Umbilical cord (tissue), 2 donors: Measurements from ENCODE around the gene SSMEM1. TPM values are rescaled to one million over a fixed set of nuclear protein-coding genes. Genes with fewer than 3 reads are reported as not detected.
"Not testable (repeated sequence)": the region's sequence is repeated elsewhere in the genome, so short reads cannot be mapped to it uniquely, and the experiment has no call there.

Experiments used
- DNase-seq: peaks from one replicate; pipeline ENCODE4 v3.0.0-alpha.2; 2015; ENCODE audit warnings: low spot score
- total RNA-seq: library from RNA; depleted of rRNA; stranded (reverse); fragments of >200 nt; gene quantifications from one replicate; pipeline ENCODE4 v1.2.3, GENCODE V29; 2014; ENCODE audit warnings: low replicate concordance; ENCODE audit not compliant: insufficient read depth

Gene SSMEM1, protein sequence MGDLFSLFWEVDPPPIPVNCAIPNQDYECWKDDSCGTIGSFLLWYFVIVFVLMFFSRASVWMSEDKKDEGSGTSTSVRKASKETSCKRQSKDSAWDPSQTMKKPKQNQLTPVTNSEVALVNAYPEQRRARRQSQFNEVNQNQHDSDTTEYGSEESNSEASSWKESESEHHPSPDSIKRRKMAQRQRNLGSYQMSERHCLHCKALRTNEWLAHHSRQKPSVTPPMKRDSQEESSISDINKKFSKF
- not detected for total RNA-seq

DNA sequence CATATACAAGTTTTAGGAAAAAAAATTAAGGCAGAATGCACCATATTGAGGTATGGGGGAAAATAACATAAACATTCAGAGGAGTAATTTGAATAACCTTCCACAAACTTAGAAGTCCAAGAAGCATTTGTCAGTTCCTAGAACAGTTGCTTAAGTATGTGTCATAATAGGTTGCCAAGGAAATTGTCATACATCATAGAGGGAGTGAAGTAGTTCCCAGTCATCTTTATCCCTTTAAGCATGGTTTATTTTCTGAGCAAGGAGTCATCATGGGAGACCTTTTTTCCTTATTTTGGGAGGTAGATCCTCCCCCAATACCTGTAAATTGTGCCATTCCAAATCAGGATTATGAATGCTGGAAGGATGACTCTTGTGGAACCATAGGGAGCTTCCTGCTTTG, at the start of gene SSMEM1:
Gene SSMEM1 (plus strand): TSS at position 219 of the 400 bp plus-strand sequence. CDS start 51 bp downstream, at position 270.
- peak; percentile 61 for DNase-seq

DNA sequence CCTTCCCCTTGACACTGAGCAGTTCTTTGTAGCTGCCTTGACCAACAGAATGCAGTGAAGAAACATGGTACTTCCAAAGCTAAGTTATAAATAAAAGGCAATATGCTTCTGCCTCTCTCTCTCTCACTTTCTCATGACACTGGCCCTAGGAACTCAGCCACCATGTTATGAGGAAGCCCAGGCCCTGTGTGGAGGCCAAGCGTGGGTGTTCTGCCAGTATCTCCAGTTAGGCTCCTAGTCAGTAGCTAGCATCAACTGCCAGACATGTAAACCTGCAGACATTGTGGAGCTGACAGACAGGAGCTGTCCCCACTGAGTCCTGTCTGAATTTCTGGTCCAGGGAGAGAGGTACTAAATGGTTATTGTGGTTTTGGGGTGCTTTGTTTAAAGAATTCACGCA, 47.6 kb upstream of the SSMEM1 start:
- DNase-seq, result no peak

DNA sequence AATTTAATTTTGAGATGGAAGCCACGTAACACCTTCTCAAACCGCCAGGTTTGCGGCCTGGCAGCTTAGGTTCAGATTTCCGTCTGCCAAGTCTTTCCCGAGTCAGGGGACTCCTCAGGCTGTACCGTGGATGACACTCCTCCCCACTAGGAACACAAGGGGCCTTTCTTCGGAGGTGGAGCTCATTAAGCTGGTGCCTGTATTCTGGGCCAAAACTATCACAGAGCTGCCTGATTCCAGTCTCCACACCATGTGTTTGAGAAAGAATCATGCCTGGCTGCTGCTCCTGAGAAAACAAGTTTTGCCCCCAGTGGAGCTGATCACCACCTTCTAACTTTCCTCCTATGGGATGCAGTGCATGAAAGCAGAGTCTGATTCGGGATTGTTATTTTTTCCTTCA, 47.2 kb upstream of the SSMEM1 start:
- DNase-seq, result no peak

DNA sequence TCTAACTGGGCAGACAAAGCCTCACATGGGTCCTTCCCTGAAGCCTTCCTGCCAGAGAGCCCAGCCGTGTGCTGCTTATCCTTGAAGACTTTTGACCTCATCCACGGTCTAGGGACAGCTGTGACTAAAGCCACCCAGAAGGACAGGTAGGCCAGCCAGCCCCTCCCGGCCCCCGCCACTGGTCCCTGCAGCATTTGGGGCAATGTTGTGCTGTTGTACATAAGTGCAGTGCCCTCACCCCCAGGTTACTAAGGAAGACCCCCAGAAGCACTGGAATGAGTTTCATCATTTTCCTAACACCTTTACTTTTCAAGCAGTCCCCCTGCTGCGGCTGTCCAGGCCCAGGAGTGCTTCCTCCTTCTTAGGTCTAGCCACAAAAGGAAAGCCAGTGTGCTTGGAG, 45.5 kb upstream of the SSMEM1 start:
- DNase-seq, result no peak

DNA sequence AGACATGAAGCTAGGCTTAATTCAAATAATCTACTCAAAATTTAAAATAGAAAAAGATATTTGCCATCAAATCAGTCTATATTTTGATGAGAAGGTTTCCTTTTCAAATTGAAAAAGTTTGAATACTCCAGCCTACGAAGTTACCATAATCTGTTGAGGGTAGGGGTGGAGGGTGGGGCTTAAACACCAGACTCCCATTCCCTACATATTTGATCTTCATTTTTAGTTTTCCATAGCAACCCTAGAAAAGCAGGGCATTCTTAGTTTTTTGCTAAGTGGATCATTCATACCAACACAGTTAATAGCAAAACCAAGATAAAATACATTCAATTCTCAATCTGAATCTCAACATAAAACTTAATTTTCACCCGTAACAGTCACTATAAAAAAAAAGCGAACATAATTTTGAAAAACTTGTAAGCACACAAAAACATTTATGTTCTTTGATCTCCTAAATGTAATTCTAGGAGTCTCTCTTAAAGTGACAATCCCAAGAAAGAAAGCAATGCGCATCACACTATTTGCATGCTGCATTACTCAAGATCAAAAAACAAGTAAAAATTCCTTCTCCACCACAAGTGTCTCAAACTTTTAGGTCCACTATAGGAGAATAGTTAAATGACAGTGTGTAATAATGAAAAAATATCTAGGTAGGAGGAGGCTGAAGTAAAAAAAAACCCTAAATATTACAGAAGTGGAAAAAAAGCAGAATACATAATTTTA, 33.3 kb upstream of the SSMEM1 start:
- no peak for DNase-seq

DNA sequence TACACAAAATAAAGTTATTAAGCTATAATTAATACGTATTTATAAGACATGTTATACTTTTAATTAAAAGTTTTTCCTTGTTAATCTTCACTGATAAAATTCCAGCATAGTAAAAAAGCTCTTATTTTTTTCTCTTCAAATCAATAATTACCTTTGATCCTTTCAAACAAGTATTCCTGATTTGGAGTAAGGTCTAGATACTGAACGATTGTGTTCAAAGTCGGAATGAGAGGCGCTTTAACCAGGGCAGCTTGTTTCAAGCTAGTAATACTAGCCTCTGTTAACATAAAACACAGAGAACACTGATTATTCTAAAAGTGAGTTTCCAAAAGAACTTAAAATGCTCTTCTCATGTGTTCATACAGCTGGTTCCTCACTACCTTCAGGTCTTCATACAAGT, 29.4 kb upstream of the SSMEM1 start:
- DNase-seq, result no peak

DNA sequence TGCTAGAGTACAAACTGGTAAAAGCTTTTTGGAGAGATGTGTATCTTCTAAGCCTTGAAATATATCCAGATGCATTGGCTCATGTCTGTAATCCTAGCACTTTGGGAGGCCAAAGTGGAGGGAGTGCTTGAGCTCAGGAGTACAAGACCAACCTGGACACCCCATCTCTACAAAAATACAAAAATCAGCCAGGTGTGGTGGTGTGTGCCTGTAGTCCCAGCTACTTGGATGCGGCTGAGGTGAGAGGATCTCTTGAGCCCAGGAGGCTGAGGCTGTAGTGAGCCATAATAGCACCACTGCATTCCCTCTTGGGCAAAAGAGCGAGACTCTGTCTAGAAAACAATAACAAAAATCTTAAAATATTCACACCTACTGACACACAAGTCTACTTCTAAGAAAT, 28.0 kb upstream of the SSMEM1 start:
- no peak for DNase-seq

DNA sequence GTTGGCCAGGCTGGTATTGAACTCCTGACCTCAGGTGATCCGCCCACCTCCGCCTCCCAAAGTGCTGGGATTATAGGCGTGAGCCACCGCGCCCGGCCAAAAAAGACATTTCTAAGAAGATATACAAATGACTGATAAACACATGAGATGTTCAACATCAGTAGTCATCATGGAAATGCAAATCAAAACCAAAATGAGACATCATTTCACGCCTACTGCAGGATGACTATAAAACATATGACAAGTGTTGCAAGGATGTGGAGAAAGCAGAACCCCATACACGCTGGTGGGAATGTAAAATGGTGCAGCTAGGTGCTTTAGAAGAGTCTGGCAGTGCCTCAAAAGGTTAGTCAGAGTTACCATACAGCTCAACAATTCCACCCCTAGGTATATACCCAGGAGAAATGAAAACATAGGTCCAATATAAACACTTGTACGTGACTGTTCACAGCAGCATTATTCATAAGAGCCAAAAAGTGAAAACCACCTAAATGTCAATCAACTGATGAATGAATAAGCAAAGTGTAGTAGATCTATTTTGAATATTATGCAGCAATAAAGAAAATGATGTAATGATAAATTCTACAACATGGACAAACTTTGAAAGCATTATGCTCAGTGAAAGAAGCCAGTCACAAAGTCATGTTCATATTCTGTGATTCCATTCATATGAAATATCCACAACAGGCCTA, 26.9 kb upstream of the SSMEM1 start:
- DNase-seq, result no peak

DNA sequence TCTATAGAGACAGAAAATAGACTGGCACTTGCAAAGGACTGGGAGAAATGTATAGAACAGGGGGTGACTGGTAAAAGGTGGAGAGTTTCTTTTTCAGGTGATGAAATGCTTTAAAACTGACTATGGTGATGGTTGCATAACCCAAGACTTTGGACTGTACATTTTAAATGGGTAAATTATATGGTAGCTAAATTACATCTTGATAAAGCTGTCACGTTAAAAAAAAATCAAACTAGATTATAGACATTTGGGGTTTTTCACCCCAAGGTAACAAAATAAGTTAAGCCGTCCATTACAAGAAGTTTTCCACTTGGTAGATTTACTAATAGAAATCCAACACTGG, 26.4 kb upstream of the SSMEM1 start:
- no peak for DNase-seq

DNA sequence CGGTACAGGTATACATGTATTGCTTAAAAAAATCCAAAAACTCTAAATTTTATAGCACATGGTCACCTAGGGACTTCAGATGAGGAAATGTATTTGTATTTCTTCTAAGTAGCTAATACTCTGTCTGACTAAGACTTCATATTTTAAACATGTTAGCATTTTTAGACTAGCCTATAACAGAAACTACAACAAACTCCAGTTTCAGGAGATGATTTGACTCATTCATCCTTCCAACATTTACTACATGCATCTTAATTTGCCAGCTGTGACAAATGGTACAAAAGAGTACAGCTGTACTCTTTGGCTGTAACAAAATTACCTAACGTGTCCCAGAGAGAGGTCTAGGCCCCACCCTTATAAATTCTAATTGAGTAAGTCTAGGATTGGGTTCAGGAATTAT, 24.7 kb upstream of the SSMEM1 start:
- no peak for DNase-seq

DNA sequence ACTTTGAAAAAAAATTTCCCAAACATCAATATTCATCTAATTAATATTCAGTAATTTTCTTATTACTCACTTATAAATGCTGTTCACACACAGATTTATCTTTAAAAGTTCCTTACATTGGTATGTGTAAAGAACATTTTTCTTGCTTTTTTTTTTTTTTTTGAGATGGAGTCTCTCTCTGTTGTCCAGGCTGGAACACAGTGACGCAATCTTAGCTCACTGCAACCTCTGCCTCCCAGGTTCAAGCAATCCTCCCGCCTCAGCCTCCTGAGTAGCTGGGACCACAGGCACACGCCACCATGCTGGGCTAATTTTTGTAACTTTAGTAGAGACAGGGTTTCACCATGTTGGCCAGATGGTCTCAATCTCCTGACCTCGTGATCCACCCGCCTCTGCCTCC, 23.3 kb upstream of the SSMEM1 start:
- not testable (repeated sequence) for DNase-seq

DNA sequence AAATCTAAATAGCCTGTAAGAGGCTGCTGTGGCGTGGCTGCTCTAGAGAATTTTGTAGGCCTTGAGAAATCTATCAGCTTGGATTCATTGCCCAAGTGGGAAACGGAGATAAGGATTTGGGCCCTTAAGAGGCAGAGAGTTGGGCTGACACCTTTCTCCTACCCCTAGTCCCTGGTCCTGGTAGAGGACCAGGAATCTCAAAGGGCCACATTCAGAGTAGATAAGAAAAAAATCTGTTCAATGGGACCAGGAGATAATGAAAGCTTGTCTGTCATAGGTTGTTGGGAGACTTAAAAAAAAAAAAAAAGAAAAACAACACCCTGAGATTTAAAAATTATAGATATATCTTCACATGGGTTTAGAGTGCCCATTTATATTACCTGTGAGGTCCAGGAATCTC, 20.3 kb upstream of the SSMEM1 start:
- DNase-seq, result no peak

DNA sequence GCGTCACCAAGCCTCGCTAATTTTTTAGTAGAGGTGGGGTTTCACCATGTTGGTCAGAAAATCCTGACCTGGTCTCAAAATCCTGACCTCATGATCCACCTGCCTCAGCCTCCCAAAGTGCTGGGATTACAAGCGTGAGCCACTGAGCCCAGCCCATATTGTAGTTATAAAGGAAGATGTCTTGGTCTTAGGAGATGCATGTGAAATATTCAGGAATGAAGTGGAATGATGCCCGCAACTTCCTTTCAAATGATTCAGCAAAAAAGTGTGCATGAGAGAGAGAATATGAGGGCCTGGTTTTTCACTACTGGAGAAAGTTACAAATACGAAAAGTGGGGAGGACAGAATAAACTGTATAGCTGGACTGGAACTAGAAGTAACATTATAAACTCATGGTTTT, 18.3 kb upstream of the SSMEM1 start:
- peak; percentile 12 for DNase-seq

DNA sequence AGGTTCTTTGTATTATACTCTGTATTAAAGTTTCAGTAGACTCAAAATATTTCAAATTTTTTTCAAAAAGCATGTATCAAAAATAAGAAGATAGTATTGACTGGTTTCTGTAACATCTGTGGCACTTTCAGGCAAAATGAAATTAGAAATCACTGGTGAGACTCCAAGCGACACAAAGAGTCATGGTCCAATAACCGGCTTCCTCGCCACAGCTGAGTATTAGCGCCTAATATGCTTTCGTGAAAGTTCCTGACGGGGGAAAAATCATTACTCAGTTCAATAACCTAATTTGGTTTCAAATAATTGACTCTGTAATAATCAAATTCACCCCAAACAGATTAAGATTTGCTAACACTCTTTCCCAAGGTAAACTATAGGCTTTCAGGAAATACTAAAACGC, 15.9 kb upstream of the SSMEM1 start:
- DNase-seq, result no peak

DNA sequence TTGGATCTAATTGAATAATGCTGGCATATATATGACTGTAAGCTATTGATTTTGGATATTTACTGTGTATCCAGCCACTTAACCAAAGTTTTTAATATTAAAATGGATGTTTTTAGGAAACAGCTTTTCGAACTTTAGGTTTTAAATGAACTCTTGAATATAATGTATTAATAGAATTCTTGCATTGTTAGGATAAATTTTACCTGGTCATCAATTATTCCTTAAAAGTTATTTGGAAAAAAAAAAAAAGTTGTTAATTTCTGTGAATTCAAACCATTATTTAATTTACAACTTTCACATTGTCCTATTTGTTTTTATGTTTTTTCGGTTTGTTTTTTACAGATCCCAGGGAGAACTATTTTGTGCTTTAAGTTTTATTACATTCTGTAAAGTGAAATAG, 12.3 kb upstream of the SSMEM1 start:
- no peak for DNase-seq

DNA sequence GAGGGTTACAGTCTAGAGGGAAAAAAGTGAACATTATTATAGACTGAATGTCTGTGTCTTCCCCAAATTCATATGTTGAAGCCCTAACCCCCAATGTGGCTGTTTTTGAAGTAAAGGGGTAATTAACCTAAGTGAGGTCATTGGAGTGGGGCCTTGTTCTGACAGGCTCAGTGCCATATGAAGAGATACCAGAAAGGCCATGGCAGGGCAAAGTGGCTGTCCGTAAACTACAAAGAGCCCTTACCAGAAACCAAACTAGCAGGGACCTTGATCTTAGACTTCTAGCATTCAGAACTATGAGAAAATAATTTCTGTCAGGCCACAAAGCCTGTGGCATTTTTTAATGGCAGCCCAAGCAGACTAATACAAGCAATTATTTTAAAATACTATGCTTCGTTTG, 11.2 kb upstream of the SSMEM1 start:
- no peak for DNase-seq

DNA sequence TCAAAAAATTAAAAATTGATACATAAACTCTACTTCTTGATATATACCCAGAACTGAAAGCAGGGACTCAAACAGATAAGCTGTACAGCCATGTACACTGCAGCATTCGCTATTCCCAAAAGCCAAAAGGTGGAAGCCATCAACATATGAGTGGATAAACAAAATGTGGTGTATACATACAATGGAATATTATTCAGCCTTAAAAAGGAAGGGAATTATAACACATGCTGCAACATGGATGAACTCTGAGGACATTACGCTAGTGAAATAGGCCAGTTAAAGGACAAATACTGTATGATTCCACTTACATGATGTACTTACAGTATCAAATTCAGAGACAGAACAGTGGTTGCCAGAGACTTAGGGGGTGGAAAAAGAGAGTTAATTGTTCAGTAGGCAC, 10.6 kb upstream of the SSMEM1 start:
- no peak for DNase-seq

DNA sequence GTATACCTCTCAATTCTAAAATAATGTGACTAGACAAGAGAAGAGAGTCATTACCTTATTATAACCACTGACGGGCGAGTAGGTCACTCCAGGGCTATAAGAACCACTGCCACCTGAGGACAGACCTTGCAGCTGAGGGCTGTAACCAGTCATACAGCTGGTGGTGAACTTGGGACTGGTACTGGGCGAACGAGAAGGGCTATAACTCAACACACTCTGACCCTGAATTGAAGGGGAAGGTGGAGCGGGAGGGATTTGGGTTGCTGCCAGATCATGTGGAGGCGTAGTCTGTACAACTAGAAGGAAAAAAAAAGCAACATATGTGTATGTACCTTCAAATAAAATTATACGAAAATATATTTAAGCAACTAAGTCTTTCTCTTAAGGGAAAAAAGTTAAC, 5.9 kb upstream of the SSMEM1 start:
- no peak for DNase-seq

DNA sequence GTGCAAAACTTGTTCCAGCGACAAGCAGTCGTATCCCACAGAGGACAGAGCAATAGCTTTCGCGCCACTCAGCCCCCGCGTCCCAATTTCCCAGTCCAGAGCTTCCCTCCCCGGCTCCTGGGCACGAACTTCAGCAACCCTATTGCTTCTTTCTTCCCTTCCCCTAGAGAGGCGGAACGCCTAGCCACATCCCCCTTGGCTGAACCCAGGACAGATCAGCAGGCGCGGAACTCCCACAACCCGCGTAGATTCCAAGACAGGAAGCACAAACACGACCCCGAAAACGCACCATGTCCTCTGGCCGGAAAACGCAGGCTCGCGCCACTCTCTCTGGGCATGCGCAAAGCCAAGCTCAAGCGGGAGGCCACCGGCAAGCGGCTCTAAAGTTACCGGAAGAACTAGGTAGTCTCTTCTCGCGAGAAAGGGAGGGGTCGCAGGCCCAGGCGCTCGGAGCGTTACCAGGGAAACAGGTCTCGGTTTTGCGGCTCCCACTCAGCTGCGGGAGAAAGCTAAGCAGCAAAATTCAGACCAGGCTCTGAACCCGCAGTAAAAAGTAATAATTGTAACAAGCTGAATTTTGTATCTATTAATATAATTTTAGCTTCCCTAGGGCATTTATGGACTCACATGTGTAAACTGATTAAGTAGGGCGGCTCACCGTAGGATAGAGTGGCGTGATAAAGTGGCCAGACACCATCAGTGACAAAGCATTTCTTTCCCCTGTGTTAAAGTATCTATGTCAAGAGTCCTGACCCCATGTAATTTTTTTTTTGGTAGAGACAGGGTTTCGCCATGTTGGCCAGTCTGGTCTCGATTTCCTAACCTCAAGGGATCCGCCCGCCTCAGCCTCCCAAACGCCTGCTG, 2.3 kb upstream of the SSMEM1 start, which contains the start of gene TMEM209:
Gene TMEM209 (minus strand): TSS at position 323 of the 864 bp plus-strand sequence. CDS start 31 bp downstream, at position 292.
- DNase-seq, result peak; percentile 99

DNA sequence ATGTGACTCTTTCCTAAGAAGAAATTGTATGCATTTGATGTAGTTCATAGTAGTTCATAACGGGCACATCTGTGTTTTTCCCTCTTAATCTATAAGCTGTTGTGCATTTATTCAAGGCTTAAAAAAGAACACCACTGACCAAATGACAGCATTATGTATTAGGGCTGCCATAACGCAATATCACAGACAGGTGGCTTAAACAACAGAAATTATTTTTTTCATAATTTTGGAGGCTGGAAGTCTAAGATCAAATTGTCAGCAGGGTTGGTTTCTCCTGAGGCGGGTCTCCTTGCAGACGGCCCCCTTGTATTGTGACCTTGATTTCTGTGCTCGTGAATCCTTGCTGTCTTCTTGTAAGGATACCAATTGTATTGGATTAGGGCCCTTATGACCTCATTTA, 627 bp upstream of the SSMEM1 start:
- no peak for DNase-seq

DNA sequence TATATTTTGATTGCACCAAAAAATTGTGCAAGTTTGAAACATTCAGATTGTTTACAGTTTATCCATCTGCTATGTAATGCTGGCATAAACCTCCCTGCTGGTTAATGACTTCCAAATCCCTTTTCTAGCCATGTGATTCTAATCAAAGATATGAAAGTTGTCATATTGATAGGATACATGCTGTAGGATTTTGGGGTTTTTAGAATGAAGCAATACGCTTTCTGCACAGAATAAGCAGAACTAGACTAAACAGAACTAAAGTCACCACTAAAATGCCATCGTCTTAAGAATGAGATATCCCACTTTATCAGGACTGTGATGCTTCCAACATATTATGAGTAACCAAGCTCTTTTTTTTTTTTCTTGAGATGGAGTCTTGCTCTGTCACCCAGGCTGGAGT, 856 bp downstream of the SSMEM1 start:
- peak; percentile 87 for DNase-seq
